ENCODE results near the gene DDX59. TPM values are rescaled to one million over a fixed set of nuclear protein-coding genes. Genes with fewer than 3 reads are reported as not detected.

DDX59 gene
- total RNA-seq, 2 donors from 2014 or later = 9.6 to 15.6 TPM

DNA sequence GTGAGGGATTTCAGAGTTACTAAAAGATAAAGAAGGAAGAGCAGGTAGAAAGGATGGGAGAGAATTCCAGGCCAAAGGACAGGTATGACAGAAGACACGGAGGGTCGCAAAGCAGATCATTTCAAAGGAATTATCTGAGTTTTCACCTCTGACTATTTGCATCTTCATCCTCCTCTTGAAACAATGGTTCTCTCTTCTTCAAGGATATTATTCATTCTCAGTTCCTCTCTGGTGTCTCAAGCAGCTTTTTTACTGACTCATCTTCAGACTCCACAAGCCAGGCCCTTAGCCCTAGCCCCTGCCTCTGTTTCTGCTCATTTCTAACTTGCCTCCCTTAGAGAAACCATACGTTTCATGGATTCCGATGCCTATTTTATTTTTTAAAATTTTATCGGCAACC, 15.0 kb downstream of the DDX59 start:
- Histone ChIP-seq H3K4me1 (no peaks in the 10 kb centered on the region), H3K27ac (no peak overlapping the region), H3K9me3 (no peaks in the 10 kb centered on the region), H3K36me3 (replicated peaks in 1 of 2; ENCODE audit: insufficient read depth in 1 of 2, low read depth in 2 of 2) (peaks cover 0 to 10% of the 10 kb centered on the region in 2 donors), H3K27me3 (no peaks in the 10 kb centered on the region), H3K4me3 (no peak overlapping the region)
- TF ChIP-seq POLR2A (IDR thresholded peaks at IDR 0.05) = no peak
- TF ChIP-seq, protein P1, sequence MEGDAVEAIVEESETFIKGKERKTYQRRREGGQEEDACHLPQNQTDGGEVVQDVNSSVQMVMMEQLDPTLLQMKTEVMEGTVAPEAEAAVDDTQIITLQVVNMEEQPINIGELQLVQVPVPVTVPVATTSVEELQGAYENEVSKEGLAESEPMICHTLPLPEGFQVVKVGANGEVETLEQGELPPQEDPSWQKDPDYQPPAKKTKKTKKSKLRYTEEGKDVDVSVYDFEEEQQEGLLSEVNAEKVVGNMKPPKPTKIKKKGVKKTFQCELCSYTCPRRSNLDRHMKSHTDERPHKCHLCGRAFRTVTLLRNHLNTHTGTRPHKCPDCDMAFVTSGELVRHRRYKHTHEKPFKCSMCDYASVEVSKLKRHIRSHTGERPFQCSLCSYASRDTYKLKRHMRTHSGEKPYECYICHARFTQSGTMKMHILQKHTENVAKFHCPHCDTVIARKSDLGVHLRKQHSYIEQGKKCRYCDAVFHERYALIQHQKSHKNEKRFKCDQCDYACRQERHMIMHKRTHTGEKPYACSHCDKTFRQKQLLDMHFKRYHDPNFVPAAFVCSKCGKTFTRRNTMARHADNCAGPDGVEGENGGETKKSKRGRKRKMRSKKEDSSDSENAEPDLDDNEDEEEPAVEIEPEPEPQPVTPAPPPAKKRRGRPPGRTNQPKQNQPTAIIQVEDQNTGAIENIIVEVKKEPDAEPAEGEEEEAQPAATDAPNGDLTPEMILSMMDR (IDR thresholded peaks at IDR 0.05) = no peak
- intact Hi-C loops (cut with DNase I) = no loop called here
- no peak for DNase-seq
- no peak for ATAC-seq
- 84 to 95% methylated on average over 5 of the region's 5 CpGs for WGBS, 2 donors

DNA sequence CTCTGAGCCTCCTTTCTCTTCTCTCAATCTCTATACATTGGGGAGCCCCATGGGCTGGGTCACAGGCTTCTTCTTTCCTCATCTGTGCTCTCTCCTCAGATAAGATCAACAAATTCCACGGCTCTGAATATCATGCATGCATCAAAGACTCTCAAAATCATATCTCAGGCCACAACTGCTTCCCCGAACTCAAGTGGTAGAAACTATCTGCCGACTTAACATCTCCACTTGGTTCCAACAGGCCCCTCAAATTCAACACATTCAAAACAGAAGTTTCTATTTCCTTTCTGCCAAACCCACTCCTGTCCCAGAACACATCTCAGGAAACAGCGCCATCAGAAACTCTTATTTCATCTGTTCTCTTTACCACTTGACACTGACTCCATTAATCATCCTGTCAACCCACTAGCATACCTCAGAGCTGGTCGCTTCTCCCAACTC, 16.7 kb downstream of the DDX59 start:
- TF ChIP-seq, protein P1 (IDR thresholded peaks at IDR 0.05) = no peak
- no peak for TF ChIP-seq POLR2A (IDR thresholded peaks at IDR 0.05)
- Histone ChIP-seq H3K9me3 (no peaks in the 10 kb centered on the region), H3K27ac (no peak overlapping the region), H3K4me3 (no peak overlapping the region), H3K27me3 (no peaks in the 10 kb centered on the region), H3K4me1 (no peaks in the 10 kb centered on the region), H3K36me3 (replicated peaks in 1 of 2; ENCODE audit: insufficient read depth in 1 of 2, low read depth in 2 of 2) (peaks cover 0 to 10% of the 10 kb centered on the region in 2 donors)
- intact Hi-C loops (cut with DNase I) = no loop called here
- ATAC-seq (no peak), DNase-seq (no peak)
- 79 to 87% methylated on average over 5 of the region's 5 CpGs for WGBS, 2 donors

DNA sequence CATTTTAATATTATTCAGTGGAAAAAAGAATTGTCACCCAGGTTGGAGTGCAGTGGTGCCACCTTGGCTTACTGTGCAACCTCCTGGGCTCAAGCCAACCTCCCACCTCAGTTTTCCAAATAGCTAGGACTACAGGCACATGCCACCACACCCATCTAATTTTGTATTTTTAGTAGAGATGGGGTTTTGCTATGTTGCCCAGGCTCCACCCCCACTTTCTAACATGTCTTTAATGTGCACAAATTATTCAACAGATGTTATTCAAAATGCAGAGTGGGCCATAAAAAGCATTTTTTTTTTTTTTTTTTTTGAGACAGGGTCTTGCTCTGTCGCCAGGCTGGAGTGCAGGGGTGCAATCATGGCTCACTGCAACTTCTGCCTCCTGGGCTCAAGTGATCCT, 17.3 kb downstream of the DDX59 start:
- Histone ChIP-seq H3K4me1 (no peaks in the 10 kb centered on the region), H3K9me3 (no peaks in the 10 kb centered on the region), H3K4me3 (no peak overlapping the region), H3K27me3 (no peaks in the 10 kb centered on the region), H3K27ac (no peak overlapping the region), H3K36me3 (replicated peaks in 1 of 2; ENCODE audit: insufficient read depth in 1 of 2, low read depth in 2 of 2) (peaks cover 0 to 7% of the 10 kb centered on the region in 2 donors)
- WGBS, 2 donors = 79 to 100% methylated on average over 1 of the region's 1 CpG
- no peak for TF ChIP-seq POLR2A (IDR thresholded peaks at IDR 0.05)
- TF ChIP-seq, protein P1 (IDR thresholded peaks at IDR 0.05) = no peak
- no peak for ATAC-seq
- intact Hi-C loops (cut with DNase I) = no loop called here
- DNase-seq = no peak

DNA sequence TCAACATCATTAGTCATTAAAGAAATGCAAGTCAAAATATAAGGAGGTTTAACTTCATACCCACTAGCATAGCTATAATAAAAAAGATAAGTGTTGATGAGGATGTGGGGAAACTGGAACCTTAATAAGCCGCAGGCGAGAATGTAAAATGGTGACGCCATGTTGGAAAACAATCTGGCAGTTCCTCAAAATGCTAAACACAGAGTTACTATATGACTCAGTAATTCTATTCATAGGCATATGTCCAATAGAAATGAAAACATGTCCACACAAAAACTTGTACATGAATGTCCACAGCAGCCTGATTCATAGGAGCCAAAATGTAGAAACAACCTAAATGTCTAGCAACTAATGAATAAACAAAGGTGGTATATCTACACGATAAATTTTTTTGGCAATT, 23.2 kb downstream of the DDX59 start:
- ATAC-seq = no peak
- WGBS, 2 donors = 91 to 98% methylated on average over 4 of the region's 4 CpGs
- TF ChIP-seq POLR2A (IDR thresholded peaks at IDR 0.05) = no peak
- TF ChIP-seq, protein P1 (IDR thresholded peaks at IDR 0.05) = no peak
- H3K27ac ChIP-seq = no peak overlapping the region
- no peaks in the 10 kb centered on the region for H3K9me3 ChIP-seq
- no peak overlapping the region for H3K4me3 ChIP-seq
- peak in 1 of 4 donors; percentile 11 for DNase-seq
- peaks cover 0 to 4% of the 10 kb centered on the region in 2 donors for H3K36me3 ChIP-seq (replicated peaks in 1 of 2; ENCODE audit: insufficient read depth in 1 of 2, low read depth in 2 of 2)
- intact Hi-C loops (cut with DNase I) = no loop called here
- H3K4me1 ChIP-seq = peaks cover 2% of the 10 kb centered on the region
- H3K27me3 ChIP-seq = no peaks in the 10 kb centered on the region

DNA sequence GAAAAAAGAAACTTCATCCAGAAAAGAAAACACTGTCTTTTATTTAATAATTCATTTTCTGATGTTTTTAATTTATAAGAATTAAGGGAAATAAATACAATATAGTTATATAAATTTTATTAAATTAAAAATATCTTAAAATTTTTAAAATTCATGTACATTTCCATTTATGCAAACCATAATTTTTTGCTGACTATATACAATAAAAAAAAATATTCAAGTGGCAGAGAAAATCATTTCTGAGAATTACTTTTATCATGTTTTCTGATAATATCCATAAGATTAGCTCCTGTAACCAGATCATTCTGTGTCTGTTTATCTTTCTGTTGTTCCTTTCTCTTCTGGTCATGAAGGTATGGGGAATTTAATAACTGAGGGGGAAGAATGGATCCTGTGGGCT, 25.7 kb downstream of the DDX59 start:
- intact Hi-C loops (cut with DNase I) = no loop called here
- no peak for TF ChIP-seq POLR2A (IDR thresholded peaks at IDR 0.05)
- TF ChIP-seq, protein P1 (IDR thresholded peaks at IDR 0.05) = no peak
- ATAC-seq (no peak), DNase-seq (no peak)
- H3K4me1 ChIP-seq = peaks cover 20% of the 10 kb centered on the region
- H3K27ac ChIP-seq = no peak overlapping the region
- H3K36me3 ChIP-seq (replicated peaks in 1 of 2; ENCODE audit: insufficient read depth in 1 of 2, low read depth in 2 of 2) = peaks cover 0 to 3% of the 10 kb centered on the region in 2 donors
- no peaks in the 10 kb centered on the region for H3K9me3 ChIP-seq
- H3K27me3 ChIP-seq = no peaks in the 10 kb centered on the region
- H3K4me3 ChIP-seq = no peak overlapping the region
